MM.1S (cell line): ENCODE results near the gene GJB5.

Experiments
- EZH2phosphoT487 ChIP-seq: fragments of 300-600 bp; sonication (generic); IDR thresholded peaks from 2 replicates; pipeline ENCODE4 v1.6.1; 2018; ENCODE audit warnings: antibody characterized with exemption, low read length
- TF ChIP-seq, protein P1 (sequence below): fragments of 300-600 bp; sonication (generic); IDR thresholded peaks from 2 replicates; pipeline ENCODE4 v1.5.1; 2016; ENCODE audit warnings: antibody characterized with exemption, low read length, mixed read lengths

DNA sequence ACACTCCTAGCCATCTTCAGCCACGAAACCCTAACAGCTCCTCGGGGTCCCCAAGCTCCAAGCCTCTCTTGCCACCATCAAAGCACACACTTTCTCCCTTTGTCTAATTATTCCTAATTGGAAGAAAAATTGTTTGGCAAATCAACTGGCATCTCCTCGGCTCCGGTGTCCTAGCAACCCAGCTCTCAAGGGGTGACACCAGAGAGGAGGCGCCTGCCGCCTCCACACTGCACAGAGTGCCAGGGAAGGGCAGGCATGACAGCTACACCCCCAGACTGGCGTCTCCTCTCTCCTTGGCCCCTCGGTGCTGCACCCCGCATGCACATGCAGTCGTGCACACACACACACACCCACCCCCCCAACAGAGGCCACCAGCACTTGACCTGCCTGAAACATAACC is 18.2 kb upstream of the GJB5 start:
- TF ChIP-seq, protein P1, sequence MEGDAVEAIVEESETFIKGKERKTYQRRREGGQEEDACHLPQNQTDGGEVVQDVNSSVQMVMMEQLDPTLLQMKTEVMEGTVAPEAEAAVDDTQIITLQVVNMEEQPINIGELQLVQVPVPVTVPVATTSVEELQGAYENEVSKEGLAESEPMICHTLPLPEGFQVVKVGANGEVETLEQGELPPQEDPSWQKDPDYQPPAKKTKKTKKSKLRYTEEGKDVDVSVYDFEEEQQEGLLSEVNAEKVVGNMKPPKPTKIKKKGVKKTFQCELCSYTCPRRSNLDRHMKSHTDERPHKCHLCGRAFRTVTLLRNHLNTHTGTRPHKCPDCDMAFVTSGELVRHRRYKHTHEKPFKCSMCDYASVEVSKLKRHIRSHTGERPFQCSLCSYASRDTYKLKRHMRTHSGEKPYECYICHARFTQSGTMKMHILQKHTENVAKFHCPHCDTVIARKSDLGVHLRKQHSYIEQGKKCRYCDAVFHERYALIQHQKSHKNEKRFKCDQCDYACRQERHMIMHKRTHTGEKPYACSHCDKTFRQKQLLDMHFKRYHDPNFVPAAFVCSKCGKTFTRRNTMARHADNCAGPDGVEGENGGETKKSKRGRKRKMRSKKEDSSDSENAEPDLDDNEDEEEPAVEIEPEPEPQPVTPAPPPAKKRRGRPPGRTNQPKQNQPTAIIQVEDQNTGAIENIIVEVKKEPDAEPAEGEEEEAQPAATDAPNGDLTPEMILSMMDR, result no peak
- TF ChIP-seq EZH2phosphoT487, result no peak
